GM21619 (cell line): ENCODE measurements around the gene CACFD1.

Experiments
- ATAC-seq: cut with Tn5 transposase; IDR thresholded peaks from one replicate; pipeline ENCODE4 v1.9.1; 2021; ENCODE audit not compliant: unreplicated experiment

CACFD1 gene

GRCh38 chr9:133463864-133464615 is 4.3 kb downstream of the CACFD1 start:
- no peak for ATAC-seq

GRCh38 chr9:133464638-133465037 is 4.9 kb downstream of the CACFD1 start:
- no peak for ATAC-seq

DNA sequence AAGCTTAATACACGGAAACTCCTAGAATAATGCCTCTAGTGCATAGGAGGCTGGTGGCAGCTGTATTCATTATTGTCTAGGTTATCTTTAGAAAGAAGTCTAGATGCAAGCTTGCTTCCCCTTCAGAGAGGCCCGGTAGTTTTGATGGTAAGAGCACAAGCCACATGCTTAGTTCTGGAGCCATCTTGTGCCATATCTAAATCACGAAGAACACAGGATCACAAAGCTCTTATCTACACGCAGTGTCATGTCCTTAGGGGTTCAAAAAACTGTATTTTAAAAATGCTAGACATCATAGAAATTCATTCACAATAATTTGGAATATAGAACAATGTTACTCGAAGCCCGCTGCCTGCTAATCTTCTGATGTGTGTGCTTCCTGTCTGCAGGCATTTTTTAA is 6.2 kb downstream of the CACFD1 start:
- no peak for ATAC-seq

DNA sequence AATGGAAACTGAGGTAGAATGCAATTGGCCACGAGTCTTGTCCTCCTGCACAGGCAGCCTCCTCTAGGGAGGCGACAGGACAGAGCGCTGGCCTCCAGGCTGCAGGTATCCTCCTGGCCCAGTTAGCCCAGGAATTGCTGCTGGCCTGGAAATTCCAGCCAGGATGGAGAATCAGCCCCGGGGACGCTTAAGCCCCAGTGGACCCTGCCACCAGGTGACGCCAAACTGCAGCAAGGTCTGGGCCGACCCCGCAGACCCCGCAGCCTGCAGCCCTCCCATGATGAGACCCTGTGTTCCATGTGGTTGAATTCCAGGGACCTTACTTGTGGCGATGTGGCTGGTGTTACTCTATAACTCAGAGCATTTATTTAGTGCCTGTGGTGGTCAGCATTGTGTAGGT is 7.3 kb downstream of the CACFD1 start:
- no peak for ATAC-seq

GRCh38 chr9:133468374-133468773 is 8.6 kb downstream of the CACFD1 start:
- no peak for ATAC-seq

DNA sequence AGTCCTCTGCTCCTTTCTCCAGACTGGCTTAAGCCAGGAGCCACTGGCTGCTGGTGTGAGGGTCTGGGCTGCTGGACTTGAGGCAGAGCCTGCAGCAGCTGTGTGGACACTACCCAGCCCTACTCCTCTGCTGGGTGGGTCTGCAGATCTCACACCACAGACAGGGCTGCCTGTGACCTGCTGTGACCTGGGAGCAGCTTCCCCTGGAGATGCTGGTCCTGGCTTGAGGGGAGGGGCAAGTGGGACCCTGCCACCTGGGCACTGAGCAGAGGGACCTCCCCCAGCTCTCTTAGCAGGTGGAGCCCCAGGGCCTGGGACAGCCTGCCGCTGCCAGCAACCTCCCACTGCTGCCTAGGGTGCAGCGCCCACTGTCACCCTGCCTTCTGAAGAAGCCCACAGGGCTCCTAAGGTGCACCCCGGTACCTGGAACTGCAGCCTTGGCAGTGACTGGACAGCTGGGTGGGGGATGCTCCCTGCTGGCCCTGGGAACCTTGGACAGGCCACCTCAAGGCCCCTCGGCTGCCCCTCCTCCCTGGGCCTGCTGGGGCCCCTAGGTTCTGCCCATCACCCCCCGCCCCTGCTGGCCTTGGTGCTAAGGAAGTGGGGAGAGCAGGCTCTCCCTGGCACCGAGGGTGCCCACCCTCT is 9.1 kb downstream of the CACFD1 start:
- no peak for ATAC-seq

DNA sequence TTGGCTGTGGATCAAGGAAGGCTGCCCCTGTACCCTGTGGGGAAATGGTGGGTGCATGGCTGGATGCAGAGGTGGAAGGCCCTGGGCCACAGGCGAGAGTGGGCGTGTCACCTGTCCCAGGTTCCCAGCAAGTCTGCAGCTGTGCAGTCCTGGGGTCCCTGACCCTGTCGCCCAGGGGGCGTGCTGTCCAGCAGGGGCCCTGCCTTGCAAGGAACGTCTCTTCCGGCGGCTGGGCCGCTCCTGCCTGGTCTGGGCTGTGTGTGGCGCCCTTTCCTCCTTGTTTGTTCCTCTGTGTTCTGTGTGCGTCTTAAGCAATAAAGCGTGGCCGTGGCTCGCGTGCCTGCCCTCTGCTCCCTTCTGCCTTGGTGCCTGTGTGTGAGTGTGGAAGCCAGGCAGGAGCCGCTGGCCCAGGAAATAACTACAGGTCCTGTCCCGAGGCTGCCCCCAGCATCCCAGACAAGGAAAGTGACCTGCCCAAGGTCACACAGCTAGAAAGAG is 10.7 kb downstream of the CACFD1 start:
- no peak for ATAC-seq

GRCh38 chr9:133470988-133471387 is 11.2 kb downstream of the CACFD1 start:
- no peak for ATAC-seq

DNA sequence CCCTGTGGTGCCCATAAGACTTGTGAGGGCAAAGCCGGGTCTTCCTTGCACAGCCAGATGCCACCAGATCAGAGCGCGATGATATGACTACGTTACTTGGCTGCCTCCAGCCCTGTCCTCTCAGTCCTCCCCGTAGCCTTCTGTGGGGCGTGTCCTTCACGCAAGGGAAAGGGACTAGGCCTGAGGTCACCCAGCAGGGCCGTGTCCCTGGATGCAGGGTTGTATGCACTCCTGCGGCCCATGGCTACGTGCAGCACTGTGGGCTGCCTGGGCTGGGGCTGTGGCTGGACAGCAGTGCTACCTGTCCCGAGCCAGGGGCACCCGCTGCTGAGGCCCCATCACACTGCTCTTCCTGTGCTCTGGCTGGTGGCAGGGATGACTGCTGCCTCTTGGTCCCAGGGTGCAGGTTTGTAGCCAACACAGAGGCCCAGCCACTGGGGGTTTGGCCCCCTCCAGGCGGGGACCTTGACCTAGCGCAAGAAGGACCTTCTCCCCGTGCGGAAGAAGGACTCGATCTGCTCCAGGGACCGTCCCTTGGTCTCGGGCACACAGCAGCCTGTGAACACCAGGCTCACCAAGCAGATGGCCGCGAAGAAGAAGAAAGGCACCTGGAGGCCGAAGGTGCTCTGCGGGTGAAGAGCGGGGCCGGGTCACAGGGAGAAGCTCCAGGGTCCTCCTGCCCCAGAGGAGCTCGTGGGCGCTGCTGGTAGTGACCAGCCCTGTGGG is 11.9 kb downstream of the CACFD1 start:
- ATAC-seq, result no peak

GRCh38 chr9:133472277-133472645 is 12.5 kb downstream of the CACFD1 start:
- no peak for ATAC-seq

DNA sequence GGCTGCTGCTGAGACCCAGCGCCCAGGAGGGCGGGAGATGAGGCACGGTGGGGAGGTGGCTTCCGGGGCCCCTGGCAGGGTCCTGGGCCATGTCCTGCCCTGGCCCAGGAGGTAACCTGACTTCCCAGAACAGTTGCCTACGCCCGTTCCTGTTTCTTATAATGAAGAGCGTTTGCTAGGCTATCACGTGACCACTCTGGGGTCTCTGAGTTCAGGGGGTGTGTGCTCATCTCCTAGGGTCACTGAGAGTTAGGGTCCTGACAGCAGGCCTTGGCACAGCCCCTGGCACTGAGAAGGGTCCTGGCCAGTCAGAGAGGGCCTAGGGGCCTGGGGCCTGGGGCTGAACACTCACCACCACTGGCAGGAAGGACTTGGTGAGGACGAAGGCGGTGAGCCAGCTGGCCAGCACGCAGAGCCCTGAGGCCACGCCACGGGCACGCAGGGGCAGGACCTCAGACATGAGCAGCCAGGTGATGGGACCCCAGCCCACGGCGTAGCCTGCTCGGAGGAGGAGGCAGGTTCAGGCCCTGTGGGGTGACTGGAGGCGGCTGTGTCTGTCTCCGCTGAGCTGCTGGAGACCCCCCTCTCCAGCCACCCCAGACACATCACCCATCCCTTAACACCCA is 13.1 kb downstream of the CACFD1 start:
- no peak for ATAC-seq

- ATAC-seq, result no peak
Measured at GRCh38 chr9:133473743-133474142, 14.0 kb downstream of the CACFD1 start.

GRCh38 chr9:133474215-133474614 is 14.4 kb downstream of the CACFD1 start:
- no peak for ATAC-seq

DNA sequence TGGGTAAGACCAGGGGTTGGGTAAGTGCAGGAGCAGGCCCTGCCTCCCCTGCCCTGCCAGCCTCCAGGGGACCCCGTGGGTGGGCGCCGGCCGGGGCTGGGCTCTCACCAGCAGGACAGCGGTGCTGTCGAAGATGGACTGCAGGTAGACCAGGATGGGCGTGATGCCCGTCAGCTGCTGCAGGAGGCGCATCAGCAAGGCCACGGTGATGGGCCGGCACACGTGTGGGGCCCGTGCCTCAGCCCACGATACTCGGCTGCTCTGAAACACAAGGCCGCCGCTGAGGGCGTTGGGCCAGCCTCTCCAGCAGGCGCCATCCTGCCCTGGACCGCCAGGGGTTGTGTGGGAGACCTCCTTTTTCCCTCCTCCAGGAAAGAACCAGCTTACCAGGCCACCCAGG is 15.1 kb downstream of the CACFD1 start:
- no peak for ATAC-seq

GRCh38 chr9:133475292-133476012 is 15.7 kb downstream of the CACFD1 start:
- no peak for ATAC-seq

GRCh38 chr9:133476036-133476931 is 16.5 kb downstream of the CACFD1 start:
- no peak for ATAC-seq

- no peak for ATAC-seq
Measured at GRCh38 chr9:133476941-133477340, 17.2 kb downstream of the CACFD1 start.

GRCh38 chr9:133477461-133477860 is 17.7 kb downstream of the CACFD1 start:
- no peak for ATAC-seq

DNA sequence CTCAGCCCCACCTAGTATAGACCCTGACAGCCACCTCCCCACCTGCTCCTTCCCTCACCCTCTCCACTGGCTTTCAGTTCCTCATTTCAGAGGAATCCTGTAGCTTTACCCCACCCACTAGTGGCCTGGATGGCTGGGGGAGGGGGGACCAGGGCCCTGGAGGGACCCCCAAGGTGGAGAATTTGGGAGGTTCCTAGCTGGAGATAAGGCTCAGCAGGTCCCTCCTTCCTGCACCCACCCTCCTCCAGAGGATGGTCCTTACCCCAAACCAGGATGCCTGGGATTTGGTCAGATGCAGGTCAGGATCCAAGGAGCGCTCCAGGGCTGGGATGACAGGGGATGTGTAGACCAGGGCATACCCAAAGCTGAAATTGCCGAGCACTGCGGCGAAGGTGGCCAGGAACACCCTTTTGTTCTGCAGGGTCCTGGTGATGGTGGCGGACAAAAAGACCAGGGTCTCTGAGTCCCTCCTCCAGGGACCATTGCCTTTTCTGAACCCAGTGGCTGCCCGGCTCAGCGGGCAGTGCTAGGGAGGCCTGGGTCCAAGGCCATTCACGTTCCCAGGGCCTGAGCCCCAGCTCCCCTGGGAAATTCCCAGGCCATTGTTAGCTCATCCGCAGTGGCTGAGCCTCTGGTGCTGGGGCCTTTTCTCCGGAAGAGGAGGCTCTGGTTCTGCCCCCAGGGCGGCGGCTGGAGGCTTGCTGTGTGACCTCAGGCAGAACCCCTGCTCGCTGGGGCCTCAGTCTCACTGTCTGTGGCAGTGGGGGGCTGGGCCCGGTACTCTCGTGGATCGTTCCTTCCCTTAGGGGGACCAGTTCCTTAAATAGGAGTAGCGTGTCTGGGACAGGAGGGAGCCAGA is 18.4 kb downstream of the CACFD1 start:
- peak; percentile 43 for ATAC-seq
